Amygdala (tissue), 56 donors: ENCODE data around the gene CAMTA1.
A peak's percentile ranks its signal among the peaks of the same experiment; 100 is the strongest.
"Not testable (repeated sequence)": the region's sequence is repeated elsewhere in the genome, so short reads cannot be mapped to it uniquely, and the experiment has no call there.

Experiments
- DNase-seq, 56 donors: peaks; one replicate each; lab custom pipeline; 2025; lab: John Stamatoyannopoulos, UW

Gene CAMTA1

GRCh38 chr1:6834366-6834765 is 49.1 kb downstream of the CAMTA1 start:
- no peak for DNase-seq

DNA sequence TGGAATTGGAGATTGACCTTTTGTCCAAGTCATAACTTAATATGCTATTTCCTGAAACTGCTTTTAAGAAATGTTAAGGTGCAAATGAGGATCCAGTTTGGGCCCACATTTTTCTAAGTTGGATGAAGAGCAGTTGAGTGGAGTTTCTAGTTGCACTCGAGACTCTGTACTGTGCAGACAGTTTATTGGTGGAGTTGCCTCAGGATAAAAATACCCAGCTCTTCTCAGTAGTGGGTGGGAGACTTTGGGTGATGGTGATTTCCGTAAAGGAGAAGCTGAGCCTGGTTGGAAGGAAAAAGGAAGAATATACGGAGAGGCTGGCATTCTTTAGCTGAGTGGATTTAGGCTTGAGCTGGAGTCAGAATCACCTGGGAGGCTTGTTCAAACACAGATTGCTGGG is 49.9 kb downstream of the CAMTA1 start:
- DNase-seq = no peak

GRCh38 chr1:6842301-6842700 is 57.0 kb downstream of the CAMTA1 start:
- peak in 16 of 56 donors; percentile 2 to 50 (median 12) for DNase-seq

GRCh38 chr1:6845786-6846185 is 60.5 kb downstream of the CAMTA1 start:
- not testable (repeated sequence) for DNase-seq

GRCh38 chr1:6848816-6849215 is 63.6 kb downstream of the CAMTA1 start:
- no peak for DNase-seq

DNA sequence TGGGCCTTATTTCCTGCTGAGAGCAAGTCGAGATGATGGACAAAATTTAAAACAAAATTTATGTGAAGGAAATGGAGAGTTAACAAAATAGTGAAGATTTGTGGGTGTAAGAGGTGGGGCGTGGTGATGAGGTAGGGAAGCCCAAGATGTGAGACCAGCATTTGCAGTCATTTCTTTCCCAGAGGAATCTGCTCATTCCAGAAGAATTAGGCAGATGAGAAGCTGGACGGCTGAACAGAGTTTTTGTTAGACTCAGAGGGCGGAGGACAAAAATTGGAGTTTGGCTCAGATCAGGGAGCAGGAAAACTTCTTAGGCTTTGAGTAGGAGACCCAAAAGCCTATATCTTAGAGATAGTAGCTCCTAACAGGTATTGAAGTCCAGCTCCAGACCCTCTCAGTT is 65.3 kb downstream of the CAMTA1 start:
- no peak for DNase-seq

DNA sequence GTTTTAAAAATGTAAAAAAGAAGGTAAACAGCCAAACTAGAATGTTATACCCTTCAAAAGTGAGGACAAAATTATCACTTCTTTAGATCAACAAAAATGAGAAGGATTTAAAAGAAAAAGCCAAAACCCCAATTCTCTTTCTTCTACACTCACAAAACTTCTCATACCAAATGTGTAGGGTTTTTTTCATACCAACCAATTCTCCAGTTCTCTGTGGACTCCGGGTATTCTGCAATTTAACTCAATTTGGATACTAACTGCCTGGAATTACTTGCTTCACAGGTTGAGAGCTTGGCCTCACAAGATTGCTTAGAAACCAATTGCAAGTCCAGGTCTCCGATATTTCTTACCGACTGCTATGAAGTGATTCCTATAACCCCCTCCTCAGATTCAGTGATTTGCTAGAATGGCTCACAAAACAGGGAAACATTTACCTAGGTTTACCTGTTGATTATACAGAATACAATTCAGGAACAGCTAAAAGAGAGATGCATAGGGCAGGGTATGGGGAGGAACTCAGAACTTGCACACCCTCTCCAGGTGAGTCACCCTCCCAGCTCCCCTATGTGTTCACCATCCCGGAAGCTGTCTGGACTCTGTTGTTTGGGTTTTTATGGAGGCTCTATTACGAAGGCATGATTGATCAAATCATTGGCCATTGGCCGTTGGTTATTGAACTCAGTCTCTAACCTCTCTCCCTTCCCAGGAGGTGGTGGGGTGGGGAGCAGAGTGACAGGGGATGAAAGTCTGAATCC is 67.1 kb downstream of the CAMTA1 start:
- no peak for DNase-seq

DNA sequence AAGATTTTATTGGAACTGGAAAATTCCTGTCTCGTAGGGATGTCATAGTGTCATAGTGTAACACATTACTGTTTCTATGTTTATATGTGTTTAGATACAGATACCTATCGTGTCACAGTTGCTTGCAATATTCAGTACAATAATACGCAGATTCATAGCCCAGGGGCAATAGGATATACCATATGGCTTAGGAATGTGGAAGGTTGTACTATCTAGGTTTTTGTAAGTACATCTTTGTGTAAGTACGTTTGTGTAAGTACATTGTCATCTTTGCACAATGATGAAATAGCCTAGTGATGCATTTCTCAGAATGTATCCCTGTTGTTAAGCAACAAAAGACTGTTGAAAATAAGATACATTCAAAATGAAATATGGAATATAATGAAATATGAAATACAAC is 68.9 kb downstream of the CAMTA1 start:
- DNase-seq = no peak

GRCh38 chr1:6857831-6858230 is 72.6 kb downstream of the CAMTA1 start:
- no peak for DNase-seq

GRCh38 chr1:6858596-6858995 is 73.3 kb downstream of the CAMTA1 start:
- DNase-seq = no peak

DNA sequence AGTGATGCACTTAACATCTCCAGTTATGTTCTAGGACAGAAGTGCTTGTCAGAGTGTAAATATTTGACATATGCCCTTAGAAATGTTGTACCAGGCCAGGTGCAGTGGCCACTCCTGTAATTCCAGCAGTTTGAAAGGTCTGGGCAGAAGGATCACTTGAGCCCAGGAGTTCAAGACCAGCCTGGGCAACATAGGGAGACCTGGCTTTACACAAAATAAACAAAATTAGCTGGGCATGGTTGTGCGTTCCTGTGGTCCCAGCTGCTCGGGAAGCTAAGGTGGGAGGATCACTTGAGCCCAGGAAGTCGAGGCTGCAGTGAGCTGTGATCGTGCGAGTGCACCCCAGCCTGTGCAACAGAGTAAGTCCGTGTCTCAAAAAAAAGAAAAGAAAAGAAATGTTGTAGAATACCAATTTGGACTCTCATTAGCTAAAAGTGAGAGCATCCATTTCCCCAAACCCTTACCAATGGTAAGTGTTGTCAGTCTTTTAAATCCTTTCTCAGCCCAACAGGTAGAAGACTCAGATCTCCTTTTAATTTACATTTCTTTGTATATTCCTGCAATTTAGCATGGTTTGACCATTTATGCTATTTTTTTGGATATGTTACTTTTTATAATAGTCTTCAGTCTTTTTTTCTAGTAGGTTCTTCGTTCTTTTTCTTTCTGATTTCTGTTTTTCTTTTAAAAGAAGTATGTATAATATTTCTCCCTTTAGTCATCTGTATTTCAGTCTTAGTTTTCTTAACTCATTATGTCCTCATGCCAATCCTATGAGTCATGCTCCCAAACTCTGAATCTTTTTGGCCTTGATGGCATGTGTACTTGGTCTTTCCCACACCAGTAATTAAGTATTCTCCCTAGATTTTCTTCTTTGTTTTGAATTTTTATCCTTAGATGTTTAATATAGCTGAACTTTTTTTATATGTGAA is 74.4 kb downstream of the CAMTA1 start:
- DNase-seq = no peak

DNA sequence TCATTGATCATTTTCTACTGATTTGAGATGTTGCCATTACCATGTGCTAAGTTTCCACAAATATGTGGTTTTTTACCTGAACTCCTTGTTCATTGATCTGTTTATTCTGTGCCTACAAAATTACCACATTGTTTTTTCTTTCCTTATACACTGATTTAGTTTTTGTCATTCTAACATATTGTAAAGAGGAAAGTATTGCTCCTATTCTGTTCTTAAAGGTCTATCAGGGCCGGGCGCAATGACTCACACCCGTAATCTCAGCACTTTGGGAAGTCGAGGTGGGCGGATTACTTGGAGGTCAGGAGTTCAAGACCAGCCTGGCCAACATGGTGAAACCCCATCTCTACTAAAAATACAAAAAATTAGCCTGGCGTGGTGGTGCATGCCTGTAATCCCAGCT is 75.1 kb downstream of the CAMTA1 start:
- no peak for DNase-seq

- no peak for DNase-seq
These were observed 75.9 kb downstream of the CAMTA1 start for GRCh38 chr1:6861075-6861724.

GRCh38 chr1:6862906-6863305 is 77.7 kb downstream of the CAMTA1 start:
- no peak for DNase-seq

- no peak for DNase-seq
These were observed 78.9 kb downstream of the CAMTA1 start for GRCh38 chr1:6864166-6864565.

- DNase-seq = no peak
These were observed 81.6 kb downstream of the CAMTA1 start for GRCh38 chr1:6866825-6867224.

- no peak for DNase-seq
These were observed 82.1 kb downstream of the CAMTA1 start for GRCh38 chr1:6867321-6867720.

GRCh38 chr1:6867729-6868659 is 82.7 kb downstream of the CAMTA1 start:
- DNase-seq = no peak

GRCh38 chr1:6868660-6869380 is 83.6 kb downstream of the CAMTA1 start:
- DNase-seq = peak in 8 of 56 donors; percentile 4 to 34 (median 12)
